A549 (cell line): ENCODE results near the gene JAGN1. TPM values are rescaled to one million over a fixed set of nuclear protein-coding genes. Genes with fewer than 3 reads are reported as not detected.

Source experiments
- ATAC-seq, 2 experiments: fragments of 200-7000 bp in 1 of 2; fragments of >200 bp in 1 of 2; cut with Nextera tagmentation in 1 of 2; cut with Tn5 transposase in 1 of 2; 3 replicates each; pipeline versions ENCODE4 v1.8.0 to v1.9.1; 2018 to 2020; ENCODE audit warnings: mild to moderate bottlenecking in 1 of 2, moderate library complexity in 1 of 2
- CTCF ChIA-PET: fragments of 300-600 bp; sonication (Branson Sonifier 250); formaldehyde crosslinking; extraction: SDS; loops from one replicate; lab custom pipeline; 2021; ENCODE audit warnings: antibody characterized with exemption, inconsistent platforms; lab: Yijun Ruan, JAX
- POLR2A ChIA-PET: fragments of 350-600 bp; formaldehyde crosslinking; extraction: SDS; loops from one replicate; lab custom pipeline; 2021; ENCODE audit warnings: antibody characterized with exemption, inconsistent platforms; lab: Yijun Ruan, JAX
- DNase-seq, 2 experiments: peaks; one replicate each; pipeline versions ENCODE4 v3.0.0 to v3.0.0-alpha.2; 2011 to 2016; ENCODE audit warnings: low read depth in 1 of 2, low spot score in 1 of 2
- FAIRE-seq: peaks from 2 replicates; lab custom pipeline; 2011; peaks lifted over from hg19 to GRCh38; lab: Jason Lieb, UNC
- H3K27ac ChIP-seq, 2 experiments: fragments of >200 bp; sonication (Bioruptor Twin); formaldehyde crosslinking; 3 replicates each; pipeline ENCODE4 v1.5.1; 2016 to 2017
- H3K4me1 ChIP-seq: fragments of >200 bp; sonication (Bioruptor Twin); formaldehyde crosslinking; 3 replicates; pipeline ENCODE4 v1.6.1; 2016
- H3K4me2 ChIP-seq: fragments of >200 bp; sonication (Bioruptor Twin); formaldehyde crosslinking; 3 replicates; pipeline ENCODE4 v1.6.1; 2016
- H3K4me3 ChIP-seq: fragments of >200 bp; sonication (Bioruptor Twin); formaldehyde crosslinking; 3 replicates; pipeline ENCODE4 v1.5.1; 2016
- H3K9me3 ChIP-seq: fragments of >200 bp; sonication (Bioruptor Twin); formaldehyde crosslinking; 3 replicates; pipeline ENCODE4 v1.6.1; 2016
- BCL3 ChIP-seq: fragments of >200 bp; sonication (Bioruptor Twin); formaldehyde crosslinking; IDR thresholded peaks from 3 replicates; pipeline ENCODE4 v1.6.1; 2016
- CHD2 ChIP-seq: fragments of 150-350 bp; IDR thresholded peaks from 2 replicates; pipeline ENCODE4 v1.6.1; 2014; ENCODE audit warnings: low read length; ENCODE audit not compliant: partially characterized antibody
- CHD4 ChIP-seq: fragments of 200-600 bp; sonication (generic); IDR thresholded peaks from 2 replicates; pipeline ENCODE4 v1.6.1; 2016; ENCODE audit warnings: antibody characterized with exemption, mild to moderate bottlenecking, borderline replicate concordance
- ELK1 ChIP-seq: fragments of 150-350 bp; IDR thresholded peaks from 2 replicates; pipeline ENCODE4 v1.6.1; 2014; ENCODE audit warnings: low read depth, mild to moderate bottlenecking, low read length
- EP300 ChIP-seq, 2 experiments: fragments of >200 bp; sonication (Bioruptor Twin); formaldehyde crosslinking; IDR thresholded peaks; 2 replicates in 1 of 2; 3 replicates in 1 of 2; pipeline ENCODE4 v1.6.1; 2016 to 2017
- ESRRA ChIP-seq: fragments of 150-350 bp; IDR thresholded peaks from 2 replicates; pipeline ENCODE4 v1.6.1; 2014; ENCODE audit warnings: mild to moderate bottlenecking, low read length, borderline replicate concordance
- GATA3 ChIP-seq: IDR thresholded peaks from 2 replicates; pipeline ENCODE4 v1.6.1; 2012; ENCODE audit warnings: borderline replicate concordance
- HDAC2 ChIP-seq: fragments of 200-600 bp; sonication (generic); IDR thresholded peaks from 2 replicates; pipeline ENCODE4 v1.6.1; 2016
- HEYL ChIP-seq: fragments of 250-450 bp; sonication (Bioruptor Pico); IDR thresholded peaks from 2 replicates; pipeline ENCODE4 v1.8.0; 2021; ENCODE audit warnings: mild to moderate bottlenecking, moderate library complexity
- HMGXB4 ChIP-seq: fragments of 250-450 bp; sonication (Bioruptor Pico); IDR thresholded peaks from 2 replicates; pipeline ENCODE4 v1.5.0; 2021; ENCODE audit warnings: mild to moderate bottlenecking, moderate library complexity, borderline replicate concordance
- JUN ChIP-seq, 2 experiments: fragments of >200 bp; sonication (Bioruptor Twin); formaldehyde crosslinking; IDR thresholded peaks; 2 replicates in 1 of 2; 3 replicates in 1 of 2; pipeline ENCODE4 v1.6.1; 2016 to 2017
- JUNB ChIP-seq: fragments of >200 bp; sonication (Bioruptor Twin); formaldehyde crosslinking; IDR thresholded peaks from 2 replicates; pipeline ENCODE4 v1.6.1; 2016
- KDM5A ChIP-seq: fragments of 200-600 bp; sonication (generic); IDR thresholded peaks from 2 replicates; pipeline ENCODE4 v1.6.1; 2016; ENCODE audit warnings: antibody characterized with exemption, mild to moderate bottlenecking
- MAFK ChIP-seq: fragments of 450-650 bp; IDR thresholded peaks from 2 replicates; pipeline ENCODE4 v1.6.1; 2014; ENCODE audit not compliant: partially characterized antibody
- NFE2L2 ChIP-seq: fragments of 150-350 bp; conservative IDR thresholded peaks from 2 replicates; pipeline ENCODE4 v1.6.1; 2014; ENCODE audit warnings: low read length
- RARB ChIP-seq: fragments of 250-450 bp; sonication (Bioruptor Pico); IDR thresholded peaks from 2 replicates; pipeline ENCODE4 v1.8.0; 2021; ENCODE audit warnings: mild to moderate bottlenecking, moderate library complexity
- RFX5 ChIP-seq: fragments of 450-650 bp; IDR thresholded peaks from 2 replicates; pipeline ENCODE4 v1.7.1; 2014; ENCODE audit warnings: antibody characterized with exemption, mild to moderate bottlenecking, moderate library complexity
- SMC3 ChIP-seq: fragments of >200 bp; sonication (Bioruptor Twin); formaldehyde crosslinking; IDR thresholded peaks from 3 replicates; pipeline ENCODE4 v1.6.1; 2018; ENCODE audit warnings: inconsistent platforms
- TFCP2L1 ChIP-seq: fragments of 250-450 bp; sonication (Bioruptor Pico); IDR thresholded peaks from 2 replicates; pipeline ENCODE4 v1.5.0; 2021; ENCODE audit warnings: mild to moderate bottlenecking
- ZFP36 ChIP-seq: fragments of 450-650 bp; IDR thresholded peaks from 2 replicates; pipeline ENCODE4 v1.6.1; 2014; ENCODE audit warnings: borderline replicate concordance; ENCODE audit not compliant: partially characterized antibody
- ZSCAN20 ChIP-seq: fragments of 250-450 bp; sonication (Bioruptor Pico); IDR thresholded peaks from 2 replicates; pipeline ENCODE4 v1.8.0; 2022; ENCODE audit warnings: mild to moderate bottlenecking, moderate library complexity
- WGBS: methylation state at CpG from one replicate; pipeline ENCODE4 v1.1.6; 2017; ENCODE audit errors: missing lambda C conversion rate; 5-methylcytosine and 5-hydroxymethylcytosine counted together
- polyA plus RNA-seq, 4 experiments: library from polyadenylated mRNA; depleted of rRNA in 3 of 4; stranded (reverse); fragments of >200 nt; fragmentation: RNase III in 1 of 4; extraction: RNeasy Plus Mini Kit Qiagen cat#74134 plus additional on column Dnase treatment in 1 of 4; gene quantifications; 2 replicates in 3 of 4; 3 replicates in 1 of 4; pipeline ENCODE4 v1.2.3, GENCODE V29; 2011 to 2017
- TF ChIP-seq, protein P1 (sequence below): IDR thresholded peaks from 2 replicates; pipeline ENCODE4 v1.6.1; 2012; ENCODE audit warnings: low read depth, borderline replicate concordance
- TF ChIP-seq, protein P2 (sequence below): fragments of >200 bp; sonication (Bioruptor Twin); formaldehyde crosslinking; IDR thresholded peaks from 2 replicates; pipeline ENCODE4 v1.6.1; 2016

Gene JAGN1
- polyA plus RNA-seq, 2 of the 4 experiments (the other 2 are of a cell fraction) = 48.6 to 63.2 TPM

DNA sequence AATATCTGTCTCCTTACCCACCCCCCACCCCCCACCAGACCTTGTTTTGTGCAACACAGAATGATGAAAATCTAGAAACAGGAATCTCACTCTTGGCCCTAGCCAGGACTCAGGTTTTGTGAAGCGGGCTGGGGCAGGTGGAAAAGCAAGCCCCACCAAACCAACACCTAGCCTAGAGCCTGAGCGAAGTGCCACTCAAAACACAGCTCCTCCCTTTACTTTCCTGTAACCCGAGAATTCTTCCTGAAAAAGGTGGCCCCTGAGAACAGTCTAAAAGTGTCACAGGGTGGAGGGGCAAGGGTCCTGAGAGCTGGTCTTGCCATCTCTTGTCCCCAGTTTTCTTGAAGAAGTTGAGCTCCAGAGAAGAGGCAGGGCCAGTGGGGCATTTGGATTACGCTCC, 29.2 kb upstream of the JAGN1 start:
- FAIRE-seq (no peak), DNase-seq (no peak), ATAC-seq (no peak)
- WGBS = 95% methylated on average over 4 of the region's 4 CpGs
- H3K27ac ChIP-seq = peak overlapping the region in 1 of 2 experiments; percentile 85; a peak in 2 of 6 replicates
- no peak for TF ChIP-seq CHD2
- no peak for TF ChIP-seq TFCP2L1 (CRISPR knock-in tag)
- no peak for TF ChIP-seq MAFK
- TF ChIP-seq JUN (IDR thresholded peaks at IDR 0.05) = no peak
- TF ChIP-seq HEYL (CRISPR knock-in tag) = no peak
- H3K4me3 ChIP-seq = no peak overlapping the region
- no peaks in the 10 kb centered on the region for H3K9me3 ChIP-seq
- ChIA-PET CTCF (interaction anchor here (0.5 to 1.8 kb wide), 7 partner anchors 12 to 154 kb away, joined by 3 to 5 read pairs (median 3); partner anchors contain the start of gene IL17RE), POLR2A (interaction anchor here (0.6 kb wide), 1 partner anchor 64 kb away, joined by 4 read pairs; no protein-coding TSS in a partner anchor)
- H3K4me1 ChIP-seq = peaks cover 26% of the 10 kb centered on the region
- H3K4me2 ChIP-seq = no peak overlapping the region

GRCh38 chr3:9861626-9862130, 28.7 kb upstream of the JAGN1 start:
- TF ChIP-seq JUN (IDR thresholded peaks at IDR 0.05) (no peak), ESRRA (no peak), JUNB (no peak), HDAC2 (no peak), GATA3 (no peak), ELK1 (no peak), CHD4 (no peak), RFX5 (no peak), RARB (CRISPR knock-in tag) (no peak), ZSCAN20 (CRISPR knock-in tag) (no peak), MAFK (no peak), KDM5A (no peak), NFE2L2 (no peak), ZFP36 (no peak), SMC3 (no peak), EP300 (IDR thresholded peaks at IDR 0.05) (no peak), BCL3 (no peak), HMGXB4 (no peak)
- TF ChIP-seq, protein P1, sequence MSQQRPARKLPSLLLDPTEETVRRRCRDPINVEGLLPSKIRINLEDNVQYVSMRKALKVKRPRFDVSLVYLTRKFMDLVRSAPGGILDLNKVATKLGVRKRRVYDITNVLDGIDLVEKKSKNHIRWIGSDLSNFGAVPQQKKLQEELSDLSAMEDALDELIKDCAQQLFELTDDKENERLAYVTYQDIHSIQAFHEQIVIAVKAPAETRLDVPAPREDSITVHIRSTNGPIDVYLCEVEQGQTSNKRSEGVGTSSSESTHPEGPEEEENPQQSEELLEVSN = no peak
- TF ChIP-seq, protein P2, sequence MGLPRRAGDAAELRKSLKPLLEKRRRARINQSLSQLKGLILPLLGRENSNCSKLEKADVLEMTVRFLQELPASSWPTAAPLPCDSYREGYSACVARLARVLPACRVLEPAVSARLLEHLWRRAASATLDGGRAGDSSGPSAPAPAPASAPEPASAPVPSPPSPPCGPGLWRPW = no peak
- WGBS = 81% methylated on average over 5 of the region's 5 CpGs
- no peak overlapping the region for H3K4me2 ChIP-seq
- H3K9me3 ChIP-seq = no peaks in the 10 kb centered on the region
- FAIRE-seq (no peak), DNase-seq (no peak), ATAC-seq (no peak)
- POLR2A ChIA-PET = interaction anchor here (0.6 kb wide), 1 partner anchor 64 kb away, joined by 4 read pairs; no protein-coding TSS in a partner anchor
- peaks cover 26% of the 10 kb centered on the region for H3K4me1 ChIP-seq
- H3K4me3 ChIP-seq = no peak overlapping the region
- H3K27ac ChIP-seq = peak overlapping the region; percentile 72 to 85; a peak in 5 of 6 replicates
- CTCF ChIA-PET = interaction anchor here (0.5 to 1.8 kb wide), 5 partner anchors 13 to 155 kb away, joined by 3 to 5 read pairs (median 3); no protein-coding TSS in a partner anchor
